Mammary epithelial cell (primary cell): Measurements from ENCODE around the gene NFX1.
"Not testable (repeated sequence)": the region's sequence is repeated elsewhere in the genome, so short reads cannot be mapped to it uniquely, and the experiment has no call there.

ENCODE experiments used
- CTCF ChIP-seq, 2 donors: IDR thresholded peaks in 1 of 2; conservative IDR thresholded peaks in 1 of 2; 2 replicates each; pipeline ENCODE4 v1.5.1; 2011 to 2012; ENCODE audit warnings: inconsistent platforms in 2 of 2, low read length in 2 of 2, mild to moderate bottlenecking in 2 of 2, control low read depth in 1 of 2, low read depth in 1 of 2; ENCODE audit not compliant: insufficient read depth in 1 of 2; ENCODE audit errors: extremely low read depth in 1 of 2
- EZH2 ChIP-seq: IDR thresholded peaks from 2 replicates; pipeline ENCODE4 v1.6.1; 2012; ENCODE audit warnings: low read length, inconsistent platforms, borderline replicate concordance

DNA sequence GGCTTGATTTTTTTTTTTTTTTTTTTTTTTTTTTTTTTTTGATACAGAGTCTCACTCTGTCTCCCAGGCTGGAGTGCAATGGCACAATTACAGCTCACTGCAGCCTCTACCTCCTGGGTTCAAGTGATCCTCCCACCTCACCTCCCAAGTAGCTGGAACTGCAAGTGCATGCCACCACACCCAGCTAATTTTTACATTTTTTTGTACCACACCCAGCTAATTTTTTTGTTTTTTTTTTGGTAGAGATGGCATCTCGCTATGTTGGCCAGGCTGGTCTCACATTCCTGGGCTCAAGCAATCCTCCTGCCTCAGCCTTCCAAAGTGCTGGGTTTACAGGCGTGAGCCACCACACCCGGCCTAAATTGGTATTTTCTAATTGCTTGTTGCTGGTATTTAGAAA, 68.3 kb downstream of the NFX1 start:
- not testable (repeated sequence) for TF ChIP-seq CTCF (conservative IDR thresholded peaks at IDR 0.05 in 1 of 2, IDR thresholded peaks at IDR 0.05 in 1 of 2; ENCODE audit: extremely low read depth in 1 of 2, insufficient read depth in 1 of 2, low read depth in 1 of 2, low read length in 2 of 2); EZH2
